Dendritic cell treated with granulocyte-macrophage colony-stimulating factor and Interleukin-4, amounts not matched to agents 40 ng/mL and 50 ng/mL, for 4 days (primary cell): ENCODE data around the gene TAX1BP1.
"Not testable (repeated sequence)": the region's sequence is repeated elsewhere in the genome, so short reads cannot be mapped to it uniquely, and the experiment has no call there.

Experiments used
- H3K27ac Mint-ChIP-seq: one replicate; pipeline ENCODE4 v1.8.0; 2022; ENCODE audit warnings: mild to moderate bottlenecking, mixed read lengths
- H3K27me3 Mint-ChIP-seq: one replicate; pipeline ENCODE4 v1.8.0; 2022; ENCODE audit warnings: mild to moderate bottlenecking, mixed read lengths
- H3K36me3 Mint-ChIP-seq: one replicate; pipeline ENCODE4 v1.8.0; 2022; ENCODE audit warnings: low read depth, mixed read lengths
- H3K4me1 Mint-ChIP-seq: one replicate; pipeline ENCODE4 v1.8.0; 2022; ENCODE audit warnings: low read depth, mixed read lengths
- H3K4me3 Mint-ChIP-seq: one replicate; pipeline ENCODE4 v1.8.0; 2022; ENCODE audit warnings: mild to moderate bottlenecking, moderate library complexity, mixed read lengths
- H3K9me3 Mint-ChIP-seq: one replicate; pipeline ENCODE4 v1.8.0; 2022; ENCODE audit warnings: mixed read lengths
- intact Hi-C: fragments of 100-400 bp; cut with micrococcal nuclease; formaldehyde crosslinking; loops from one replicate; pipeline ENCODE4 v1.15.0; 2022

Gene TAX1BP1

DNA sequence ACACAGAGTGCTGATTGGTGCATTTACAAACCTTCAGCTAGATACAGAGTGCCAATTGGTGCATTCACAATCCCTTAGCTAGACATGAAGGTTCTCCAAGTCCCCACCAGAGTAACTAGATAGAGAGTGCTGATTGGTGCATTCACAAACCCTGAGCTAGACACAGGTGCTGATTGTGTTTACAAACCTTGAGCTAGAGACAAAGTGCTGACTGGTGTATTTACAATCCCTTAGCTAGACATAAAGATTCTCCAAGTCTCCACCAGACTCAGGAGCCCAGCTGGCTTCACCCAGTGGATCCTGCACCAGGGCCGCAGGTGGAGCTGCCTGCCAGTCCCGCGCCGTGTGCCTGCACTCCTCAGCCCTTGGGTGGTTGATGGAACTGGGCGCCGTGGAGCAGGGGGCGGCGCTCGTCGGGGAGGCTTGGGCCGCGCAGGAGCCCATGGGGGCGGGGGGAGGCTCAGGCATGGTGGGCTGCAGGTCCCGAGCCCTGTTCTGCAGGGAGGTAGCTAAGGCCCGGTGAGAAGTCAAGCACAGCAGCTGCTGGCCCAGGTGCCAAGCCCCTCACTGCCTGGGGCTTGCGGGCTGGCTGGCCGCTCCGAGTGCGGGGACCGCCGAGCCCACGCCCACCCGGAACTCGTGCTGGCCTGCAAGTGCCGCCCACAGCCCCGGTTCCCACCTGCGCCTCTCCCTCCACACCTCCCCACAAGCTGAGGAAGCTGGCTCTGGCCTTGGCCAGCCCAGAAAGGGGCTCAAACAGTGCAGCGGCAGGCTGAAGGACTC, 116.9 kb downstream of the TAX1BP1 start:
- H3K27me3 Mint-ChIP-seq, H3K4me3 Mint-ChIP-seq, intact Hi-C loops, H3K27ac Mint-ChIP-seq: not testable (repeated sequence)
- peaks cover 20% of the 10 kb centered on the region for H3K9me3 Mint-ChIP-seq
- peaks cover 27% of the 10 kb centered on the region for H3K36me3 Mint-ChIP-seq
- peaks cover 15% of the 10 kb centered on the region for H3K4me1 Mint-ChIP-seq

DNA sequence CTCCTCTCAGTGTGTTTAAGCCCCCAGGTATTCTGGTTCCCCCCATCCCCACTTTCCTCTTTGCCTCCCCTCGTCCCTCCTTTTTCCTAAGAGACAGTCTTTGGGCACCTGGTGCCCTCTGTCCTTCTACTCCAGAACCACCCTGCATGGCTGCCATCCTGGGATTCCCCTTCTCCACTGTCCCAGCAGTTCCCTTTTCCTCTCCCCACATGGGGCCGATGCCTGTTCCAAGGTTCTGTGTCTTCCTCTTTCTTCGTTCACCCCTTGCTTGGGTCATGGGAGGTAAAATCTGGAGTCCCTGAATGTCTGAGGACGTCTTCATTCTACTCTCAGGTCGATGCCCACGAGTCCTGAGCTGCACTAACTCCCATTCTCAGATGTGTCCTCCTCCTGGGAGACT, 120.8 kb downstream of the TAX1BP1 start:
- Mint-ChIP-seq H3K4me3 (no peak overlapping the region), H3K36me3 (peaks cover 35% of the 10 kb centered on the region), H3K27me3 (no peaks in the 10 kb centered on the region), H3K27ac (peak overlapping the region; percentile 16), H3K4me1 (peaks cover 15% of the 10 kb centered on the region), H3K9me3 (peaks cover 8% of the 10 kb centered on the region)
- intact Hi-C loops: no loop called here

GRCh38 chr7:27861747-27862146, 121.8 kb downstream of the TAX1BP1 start:
- intact Hi-C loops: no loop called here
- no peaks in the 10 kb centered on the region for H3K27me3 Mint-ChIP-seq
- no peak overlapping the region for H3K27ac Mint-ChIP-seq
- H3K36me3 Mint-ChIP-seq: peaks cover 28% of the 10 kb centered on the region
- H3K4me3 Mint-ChIP-seq: no peak overlapping the region
- peaks cover 15% of the 10 kb centered on the region for H3K4me1 Mint-ChIP-seq
- no peaks in the 10 kb centered on the region for H3K9me3 Mint-ChIP-seq

DNA sequence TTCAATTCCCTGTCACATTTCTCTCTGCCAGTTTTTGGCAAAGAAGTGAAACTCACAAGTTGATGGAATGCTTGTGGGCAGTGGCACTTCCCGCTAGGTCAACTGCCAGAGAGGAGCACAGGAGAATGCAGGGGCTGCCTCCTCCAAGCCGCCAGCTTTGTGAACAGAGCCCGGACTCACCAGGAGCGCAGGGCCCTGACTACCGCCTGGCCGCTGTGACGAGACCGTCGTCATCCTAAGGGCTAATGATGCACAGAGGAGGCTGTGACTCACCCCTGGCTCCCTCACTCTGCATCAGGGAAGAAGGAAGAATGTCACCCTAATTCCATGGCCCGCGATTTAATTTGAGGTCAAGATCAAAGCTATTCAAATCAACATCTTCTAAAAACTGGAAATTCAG, 123.9 kb downstream of the TAX1BP1 start:
- peaks cover 31% of the 10 kb centered on the region for H3K36me3 Mint-ChIP-seq
- intact Hi-C loops: no loop called here
- H3K27ac Mint-ChIP-seq: no peak overlapping the region
- H3K27me3 Mint-ChIP-seq: no peaks in the 10 kb centered on the region
- H3K4me3 Mint-ChIP-seq: no peak overlapping the region
- H3K9me3 Mint-ChIP-seq: no peaks in the 10 kb centered on the region
- H3K4me1 Mint-ChIP-seq: peaks cover 21% of the 10 kb centered on the region

DNA sequence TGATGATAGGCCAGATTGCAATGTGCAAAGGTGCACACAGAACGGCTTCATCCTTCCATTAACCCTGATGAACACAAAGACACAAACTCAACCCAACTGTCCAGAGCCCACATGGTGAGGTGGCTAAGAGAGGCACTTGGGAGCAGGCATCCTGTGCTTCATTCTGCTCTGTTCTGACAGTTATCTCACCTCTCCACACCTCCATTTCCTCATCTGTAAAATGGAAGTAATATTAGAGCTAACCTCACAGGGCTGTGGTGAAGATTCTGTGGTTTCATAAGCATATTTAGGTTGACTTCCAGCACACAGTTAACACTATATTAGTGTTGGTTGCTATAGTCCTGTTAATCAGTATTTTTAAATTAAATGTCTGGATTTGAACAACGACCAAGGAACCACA, 126.3 kb downstream of the TAX1BP1 start:
- H3K9me3 Mint-ChIP-seq: no peaks in the 10 kb centered on the region

DNA sequence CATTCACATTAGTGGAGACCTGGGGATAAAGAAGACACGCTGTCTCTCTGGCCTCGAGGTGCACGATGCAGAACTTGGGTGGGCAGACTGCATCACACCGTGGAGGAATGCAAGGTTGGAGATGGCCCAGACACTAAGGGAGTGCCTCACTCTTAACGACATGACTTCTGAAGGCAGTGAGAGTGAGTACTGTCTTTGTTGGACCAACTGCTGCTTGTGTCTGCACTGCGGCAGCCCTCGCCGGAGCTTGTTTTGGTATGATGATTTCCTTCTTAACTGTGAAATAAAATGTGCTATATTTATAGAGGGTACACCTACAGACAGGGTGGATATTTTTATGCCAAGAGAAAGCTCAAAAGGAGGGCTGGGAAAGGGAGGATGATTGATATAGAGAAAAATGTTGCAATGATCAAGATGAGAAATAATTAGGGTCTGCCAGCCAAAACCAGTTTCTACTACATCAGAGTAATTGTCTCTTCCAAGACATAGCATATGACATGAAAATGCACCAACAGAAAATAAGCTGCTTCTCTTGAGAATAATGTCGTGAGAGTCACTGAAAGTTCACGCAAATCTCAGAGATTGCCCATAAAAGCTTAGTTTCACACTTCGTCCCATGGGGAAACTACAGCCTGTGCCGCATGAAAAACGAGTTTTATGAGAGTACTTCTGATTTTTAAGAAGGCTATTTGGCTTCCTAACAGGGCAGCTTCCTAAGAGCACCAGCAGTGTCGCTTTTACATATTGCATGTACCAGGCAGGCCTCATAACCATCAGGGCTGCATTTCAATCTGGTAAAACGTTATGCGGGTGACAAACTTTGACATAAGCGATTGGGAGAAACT, 127.1 kb downstream of the TAX1BP1 start:
- no peaks in the 10 kb centered on the region for H3K27me3 Mint-ChIP-seq
- no peaks in the 10 kb centered on the region for H3K9me3 Mint-ChIP-seq
- no peak overlapping the region for H3K4me3 Mint-ChIP-seq
- no peak overlapping the region for H3K27ac Mint-ChIP-seq
- intact Hi-C loops: no loop called here
- peaks cover 31% of the 10 kb centered on the region for H3K36me3 Mint-ChIP-seq
- peaks cover 5% of the 10 kb centered on the region for H3K4me1 Mint-ChIP-seq

More for the DNA sequence above, 126.3 kb downstream of the TAX1BP1 start:
- H3K27me3 Mint-ChIP-seq: no peaks in the 10 kb centered on the region
- H3K36me3 Mint-ChIP-seq: peaks cover 31% of the 10 kb centered on the region
- no peak overlapping the region for H3K4me3 Mint-ChIP-seq
- no peak overlapping the region for H3K27ac Mint-ChIP-seq
- intact Hi-C loops: no loop called here
- peaks cover 9% of the 10 kb centered on the region for H3K4me1 Mint-ChIP-seq

GRCh38 chr7:27868131-27868550, 128.2 kb downstream of the TAX1BP1 start:
- H3K9me3 Mint-ChIP-seq: no peaks in the 10 kb centered on the region
- no peaks in the 10 kb centered on the region for H3K27me3 Mint-ChIP-seq
- intact Hi-C loops: no loop called here
- H3K4me3 Mint-ChIP-seq: no peak overlapping the region
- peaks cover 28% of the 10 kb centered on the region for H3K36me3 Mint-ChIP-seq
- H3K27ac Mint-ChIP-seq: no peak overlapping the region
- peaks cover 5% of the 10 kb centered on the region for H3K4me1 Mint-ChIP-seq

DNA sequence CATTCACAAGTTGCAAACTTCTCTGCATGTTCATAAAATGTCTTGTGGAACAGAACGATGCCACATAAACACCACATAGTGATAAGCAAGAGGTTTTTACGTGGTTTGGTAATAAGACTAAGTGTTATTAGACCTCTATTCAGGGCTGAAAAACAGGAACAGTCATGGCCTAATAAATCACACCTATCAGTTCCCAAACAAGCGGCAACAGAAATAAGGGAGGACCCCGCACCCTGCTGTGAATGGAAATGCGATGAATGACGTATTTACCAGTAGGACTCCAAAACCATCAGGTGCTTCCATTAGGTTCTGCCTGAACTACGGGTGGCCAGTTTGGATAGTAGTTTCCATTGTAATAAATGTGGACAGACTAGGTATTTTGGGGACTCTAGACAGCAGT, 129.1 kb downstream of the TAX1BP1 start:
- intact Hi-C loops: no loop called here
- no peaks in the 10 kb centered on the region for H3K9me3 Mint-ChIP-seq
- H3K4me1 Mint-ChIP-seq: peaks cover 5% of the 10 kb centered on the region
- H3K36me3 Mint-ChIP-seq: peaks cover 19% of the 10 kb centered on the region
- H3K27ac Mint-ChIP-seq: no peak overlapping the region
- no peaks in the 10 kb centered on the region for H3K27me3 Mint-ChIP-seq
- H3K4me3 Mint-ChIP-seq: no peak overlapping the region

DNA sequence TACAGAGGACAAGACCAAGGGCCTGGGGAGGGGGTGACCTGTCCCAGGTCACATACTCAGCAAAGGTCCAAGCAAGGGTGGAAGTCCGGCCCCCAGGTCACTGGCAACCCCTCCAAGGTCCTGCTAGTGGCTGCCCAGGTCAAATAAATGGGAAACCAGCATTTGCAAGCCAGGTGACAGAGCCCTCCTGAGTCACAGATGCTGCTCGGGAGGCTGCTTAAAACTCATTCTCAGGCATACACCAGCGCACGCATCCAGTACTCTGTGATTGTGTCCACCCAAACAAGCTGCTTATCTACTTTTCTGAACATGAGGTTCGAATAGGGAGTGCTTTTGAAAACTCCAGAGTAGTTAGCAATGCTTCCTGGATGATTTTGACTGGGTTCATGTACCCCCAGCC, 130.6 kb downstream of the TAX1BP1 start:
- intact Hi-C loops: no loop called here
- peaks cover 10% of the 10 kb centered on the region for H3K4me1 Mint-ChIP-seq
- H3K9me3 Mint-ChIP-seq: no peaks in the 10 kb centered on the region
- no peaks in the 10 kb centered on the region for H3K27me3 Mint-ChIP-seq
- peaks cover 19% of the 10 kb centered on the region for H3K36me3 Mint-ChIP-seq
- H3K4me3 Mint-ChIP-seq: no peak overlapping the region
- no peak overlapping the region for H3K27ac Mint-ChIP-seq

GRCh38 chr7:27871086-27871485, 131.1 kb downstream of the TAX1BP1 start:
- Mint-ChIP-seq H3K9me3 (no peaks in the 10 kb centered on the region), H3K4me3 (no peak overlapping the region), H3K27me3 (no peaks in the 10 kb centered on the region), H3K27ac (no peak overlapping the region), H3K36me3 (peaks cover 19% of the 10 kb centered on the region), H3K4me1 (peaks cover 10% of the 10 kb centered on the region)
- intact Hi-C loops: no loop called here

DNA sequence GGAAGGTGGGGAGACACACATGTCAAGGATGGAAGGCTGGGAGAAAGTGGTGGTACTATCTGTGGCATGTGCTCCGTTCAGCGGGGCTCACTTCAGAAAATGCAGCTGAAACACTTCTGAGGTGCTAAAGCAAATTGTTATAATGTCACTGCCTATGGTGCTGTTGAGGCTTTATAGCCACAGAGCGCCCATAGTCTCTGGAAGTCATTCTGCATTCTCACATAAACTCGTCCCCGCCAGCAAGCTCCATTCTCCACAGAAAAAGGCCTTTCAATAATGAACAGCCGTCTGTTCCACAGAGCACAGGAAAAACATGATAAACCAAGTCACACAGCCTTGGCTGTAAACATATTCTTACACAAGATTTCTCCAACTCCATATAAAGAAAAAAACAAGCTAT, 131.9 kb downstream of the TAX1BP1 start:
- intact Hi-C loops: no loop called here
- no peak overlapping the region for H3K27ac Mint-ChIP-seq
- H3K27me3 Mint-ChIP-seq: no peaks in the 10 kb centered on the region

DNA sequence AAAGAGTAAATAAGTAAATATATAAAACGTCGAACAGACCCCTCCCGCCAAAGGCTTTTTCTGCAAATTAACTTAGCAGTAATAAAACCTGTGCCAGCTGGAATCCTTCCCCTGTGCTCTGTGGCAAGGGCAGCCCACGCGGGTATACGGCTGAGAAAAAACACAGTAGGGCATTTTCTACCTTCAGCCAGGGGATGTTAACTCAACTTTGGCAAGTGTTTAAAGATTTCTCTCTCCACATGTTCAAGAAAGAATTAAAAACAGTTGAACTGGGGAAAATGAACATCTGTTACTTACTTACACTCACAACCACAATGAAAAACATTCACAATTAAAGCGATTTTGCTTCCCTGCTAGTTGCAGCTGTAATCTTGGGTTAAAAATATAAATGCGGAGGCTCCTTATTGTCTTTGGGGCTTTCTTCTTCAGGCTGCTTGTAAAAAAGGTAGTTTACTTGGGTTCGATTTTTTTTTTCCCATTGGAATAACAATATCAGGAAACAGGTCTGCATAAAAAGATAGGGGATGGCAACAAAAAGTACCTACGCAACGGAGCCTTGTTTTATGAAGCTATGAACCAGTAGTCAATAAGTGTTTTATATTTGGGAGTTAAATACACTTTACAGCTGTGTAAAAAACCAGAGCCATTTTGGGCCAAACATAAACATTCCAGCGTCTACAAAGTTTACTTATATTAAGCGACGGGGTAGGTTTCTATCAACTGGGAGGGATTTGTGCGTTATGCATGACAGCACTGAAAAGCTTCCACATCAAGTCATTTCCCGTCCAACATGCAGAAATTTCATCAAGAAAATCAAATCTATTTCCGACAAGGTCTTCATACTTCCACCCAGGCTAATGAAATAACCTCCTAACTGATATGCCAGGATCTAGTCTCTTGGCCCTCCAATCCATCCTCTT, 132.7 kb downstream of the TAX1BP1 start:
- no peak overlapping the region for H3K27ac Mint-ChIP-seq
- no peaks in the 10 kb centered on the region for H3K9me3 Mint-ChIP-seq
- H3K4me3 Mint-ChIP-seq: no peak overlapping the region
- H3K36me3 Mint-ChIP-seq: peaks cover 19% of the 10 kb centered on the region
- H3K27me3 Mint-ChIP-seq: no peaks in the 10 kb centered on the region
- intact Hi-C loops: no loop called here
- peaks cover 10% of the 10 kb centered on the region for H3K4me1 Mint-ChIP-seq

More for the DNA sequence above, 131.9 kb downstream of the TAX1BP1 start:
- Mint-ChIP-seq H3K36me3 (peaks cover 16% of the 10 kb centered on the region), H3K9me3 (no peaks in the 10 kb centered on the region), H3K4me1 (peaks cover 10% of the 10 kb centered on the region), H3K4me3 (no peak overlapping the region)

- Mint-ChIP-seq H3K4me3 (no peak overlapping the region), H3K27me3 (no peaks in the 10 kb centered on the region), H3K9me3 (no peaks in the 10 kb centered on the region), H3K36me3 (peaks cover 15% of the 10 kb centered on the region), H3K27ac (no peak overlapping the region), H3K4me1 (peaks cover 5% of the 10 kb centered on the region)
- intact Hi-C loops: no loop called here
Observed at GRCh38 chr7:27873981-27874957, 134.3 kb downstream of the TAX1BP1 start.
